ENCODE measurements around the gene ZNF385B. TPM values are rescaled to one million over a fixed set of nuclear protein-coding genes. Genes with fewer than 3 reads are reported as not detected.

ZNF385B gene
- total RNA-seq, 1 donor from 2014 or later: 1.9 TPM

DNA sequence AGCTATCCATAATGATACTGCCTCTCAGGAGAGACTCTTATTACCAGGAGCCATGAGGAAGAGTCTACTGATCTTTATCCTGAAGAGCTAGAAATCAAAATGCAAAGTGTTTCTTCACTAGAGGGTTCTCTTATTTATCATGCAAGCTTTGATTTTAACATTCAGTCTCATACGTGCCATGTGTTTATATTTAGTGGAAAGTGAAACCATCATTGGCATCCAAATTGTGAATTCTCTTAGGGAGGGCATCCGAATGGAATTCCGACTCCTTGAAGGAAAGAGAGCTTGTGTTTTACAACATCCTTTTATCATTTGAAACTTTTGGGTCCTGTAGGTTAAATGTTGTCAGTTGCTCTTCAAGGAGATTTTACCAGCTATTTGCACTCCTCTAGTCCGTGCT lies 426.4 kb downstream of the ZNF385B start:
- H3K27ac Mint-ChIP-seq: no peak overlapping the region
- no peak overlapping the region for H3K4me3 Mint-ChIP-seq
- no peak for DNase-seq (ENCODE audit: extremely low spot score, unreplicated experiment)
- H3K27me3 Mint-ChIP-seq: peaks cover 4% of the 10 kb centered on the region
- TF ChIP-seq, protein P1, sequence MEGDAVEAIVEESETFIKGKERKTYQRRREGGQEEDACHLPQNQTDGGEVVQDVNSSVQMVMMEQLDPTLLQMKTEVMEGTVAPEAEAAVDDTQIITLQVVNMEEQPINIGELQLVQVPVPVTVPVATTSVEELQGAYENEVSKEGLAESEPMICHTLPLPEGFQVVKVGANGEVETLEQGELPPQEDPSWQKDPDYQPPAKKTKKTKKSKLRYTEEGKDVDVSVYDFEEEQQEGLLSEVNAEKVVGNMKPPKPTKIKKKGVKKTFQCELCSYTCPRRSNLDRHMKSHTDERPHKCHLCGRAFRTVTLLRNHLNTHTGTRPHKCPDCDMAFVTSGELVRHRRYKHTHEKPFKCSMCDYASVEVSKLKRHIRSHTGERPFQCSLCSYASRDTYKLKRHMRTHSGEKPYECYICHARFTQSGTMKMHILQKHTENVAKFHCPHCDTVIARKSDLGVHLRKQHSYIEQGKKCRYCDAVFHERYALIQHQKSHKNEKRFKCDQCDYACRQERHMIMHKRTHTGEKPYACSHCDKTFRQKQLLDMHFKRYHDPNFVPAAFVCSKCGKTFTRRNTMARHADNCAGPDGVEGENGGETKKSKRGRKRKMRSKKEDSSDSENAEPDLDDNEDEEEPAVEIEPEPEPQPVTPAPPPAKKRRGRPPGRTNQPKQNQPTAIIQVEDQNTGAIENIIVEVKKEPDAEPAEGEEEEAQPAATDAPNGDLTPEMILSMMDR (conservative IDR thresholded peaks at IDR 0.05): no peak
- no peaks in the 10 kb centered on the region for H3K9me3 Mint-ChIP-seq
- H3K4me1 Mint-ChIP-seq (ENCODE audit: unreplicated experiment): peaks cover 8% of the 10 kb centered on the region
- no peaks in the 10 kb centered on the region for H3K36me3 Mint-ChIP-seq

- DNase-seq (ENCODE audit: extremely low spot score, unreplicated experiment): no peak
- no peaks in the 10 kb centered on the region for H3K9me3 Mint-ChIP-seq
Observed at GRCh38 chr2:179434357-179434756, 427.1 kb downstream of the ZNF385B start.

DNA sequence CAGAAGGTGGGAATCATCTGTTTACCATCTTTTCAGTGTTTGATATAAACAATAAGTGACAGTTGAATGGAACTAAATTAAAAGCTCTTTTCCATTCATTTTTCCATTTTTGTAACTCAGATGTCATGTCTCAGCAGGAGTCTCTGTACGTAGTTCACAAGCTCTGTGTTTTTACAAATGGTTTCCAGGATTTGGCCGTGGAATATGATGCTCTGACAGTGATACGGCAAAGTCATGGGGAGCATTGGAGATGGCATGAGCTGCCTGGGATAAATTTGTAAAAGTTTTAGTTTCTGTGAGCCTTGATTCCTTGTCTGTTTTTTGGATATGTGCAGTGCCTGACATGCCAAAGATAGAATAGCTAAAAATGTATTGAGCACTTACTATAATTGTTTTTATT lies 428.7 kb downstream of the ZNF385B start:
- Mint-ChIP-seq H3K9me3 (no peaks in the 10 kb centered on the region), H3K4me3 (no peak overlapping the region), H3K36me3 (no peaks in the 10 kb centered on the region), H3K27ac (no peak overlapping the region), H3K4me1 (ENCODE audit: unreplicated experiment) (peaks cover 18% of the 10 kb centered on the region), H3K27me3 (peaks cover 19% of the 10 kb centered on the region)
- TF ChIP-seq, protein P1 (conservative IDR thresholded peaks at IDR 0.05): no peak
- no peak for DNase-seq (ENCODE audit: extremely low spot score, unreplicated experiment)

More at GRCh38 chr2:179434357-179434756, 427.1 kb downstream of the ZNF385B start:
- H3K27me3 Mint-ChIP-seq: peaks cover 6% of the 10 kb centered on the region
- peaks cover 11% of the 10 kb centered on the region for H3K4me1 Mint-ChIP-seq (ENCODE audit: unreplicated experiment)
- H3K4me3 Mint-ChIP-seq: no peak overlapping the region
- TF ChIP-seq, protein P1 (conservative IDR thresholded peaks at IDR 0.05): no peak
- H3K36me3 Mint-ChIP-seq: no peaks in the 10 kb centered on the region
- H3K27ac Mint-ChIP-seq: no peak overlapping the region

DNA sequence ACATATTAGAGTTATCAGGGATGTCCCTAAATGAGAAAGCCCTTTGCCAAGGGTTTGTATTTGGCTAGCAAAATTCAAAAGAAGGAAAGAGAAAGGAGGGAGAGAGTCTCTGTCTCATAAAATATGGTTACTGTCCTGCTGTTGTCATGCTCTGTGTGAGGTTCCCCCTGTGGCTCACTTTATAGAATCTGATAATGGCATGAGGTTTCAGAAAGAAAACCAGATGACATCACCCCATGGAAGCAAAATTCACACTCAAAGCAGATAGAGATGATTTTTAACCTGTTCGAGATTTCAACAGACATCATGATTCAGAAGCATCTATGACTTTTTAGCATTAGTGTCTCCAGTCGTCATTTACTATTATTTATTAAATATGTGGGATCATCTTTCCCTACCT lies 431.8 kb downstream of the ZNF385B start:
- DNase-seq (ENCODE audit: extremely low spot score, unreplicated experiment): no peak
- H3K9me3 Mint-ChIP-seq: no peaks in the 10 kb centered on the region
- no peaks in the 10 kb centered on the region for H3K36me3 Mint-ChIP-seq
- TF ChIP-seq, protein P1 (conservative IDR thresholded peaks at IDR 0.05): no peak
- H3K4me3 Mint-ChIP-seq: no peak overlapping the region
- no peak overlapping the region for H3K27ac Mint-ChIP-seq
- H3K4me1 Mint-ChIP-seq (ENCODE audit: unreplicated experiment): peaks cover 15% of the 10 kb centered on the region
- peaks cover 19% of the 10 kb centered on the region for H3K27me3 Mint-ChIP-seq

DNA sequence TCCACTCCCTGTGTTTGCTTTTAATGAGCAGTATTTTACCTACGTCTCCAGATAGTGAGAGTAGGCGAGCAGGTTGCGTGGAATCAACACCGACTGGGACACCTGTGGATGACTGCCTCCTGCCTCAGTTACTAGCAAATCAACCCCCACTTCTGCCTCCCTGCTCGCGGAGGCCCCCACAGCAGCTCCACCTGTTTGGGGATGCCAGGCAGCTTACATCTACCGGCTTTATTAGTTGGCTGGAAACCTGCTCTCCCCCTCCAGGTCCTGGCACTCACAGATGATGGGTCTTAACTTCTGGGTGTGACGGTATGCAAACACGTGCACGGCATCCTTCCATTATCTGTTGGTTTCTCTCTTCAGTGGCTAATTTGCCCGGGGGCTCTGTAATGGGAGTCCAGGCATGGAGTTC lies 432.3 kb downstream of the ZNF385B start:
- peak overlapping the region; percentile 23 for H3K4me3 Mint-ChIP-seq
- H3K4me1 Mint-ChIP-seq (ENCODE audit: unreplicated experiment): peaks cover 15% of the 10 kb centered on the region
- H3K27ac Mint-ChIP-seq: no peak overlapping the region
- no peak for DNase-seq (ENCODE audit: extremely low spot score, unreplicated experiment)
- H3K9me3 Mint-ChIP-seq: no peaks in the 10 kb centered on the region
- no peaks in the 10 kb centered on the region for H3K36me3 Mint-ChIP-seq
- H3K27me3 Mint-ChIP-seq: peaks cover 19% of the 10 kb centered on the region
- TF ChIP-seq, protein P1 (conservative IDR thresholded peaks at IDR 0.05): no peak

GRCh38 chr2:179428649-179429048 lies 432.8 kb downstream of the ZNF385B start:
- TF ChIP-seq, protein P1 (conservative IDR thresholded peaks at IDR 0.05): no peak
- Mint-ChIP-seq H3K9me3 (no peaks in the 10 kb centered on the region), H3K4me3 (peak overlapping the region; percentile 23), H3K4me1 (ENCODE audit: unreplicated experiment) (peaks cover 15% of the 10 kb centered on the region), H3K27me3 (peaks cover 19% of the 10 kb centered on the region), H3K36me3 (no peaks in the 10 kb centered on the region), H3K27ac (no peak overlapping the region)
- DNase-seq (ENCODE audit: extremely low spot score, unreplicated experiment): no peak

All from type B pancreatic cell (in vitro differentiated cells).